AG08396 (cell line): Measurements from ENCODE around the gene TIPIN.
A peak's percentile ranks its signal among the peaks of the same experiment; 100 is the strongest.

Experiments
- DNase-seq: peaks from one replicate; pipeline ENCODE4 v3.0.0; 2012; ENCODE audit warnings: low spot score, mixed read lengths

Gene TIPIN

GRCh38 chr15:66298803-66299251, 57.7 kb downstream of the TIPIN start:
- no peak for DNase-seq

GRCh38 chr15:66296186-66296585, 60.3 kb downstream of the TIPIN start:
- no peak for DNase-seq

GRCh38 chr15:66294932-66295235, 61.6 kb downstream of the TIPIN start:
- peak; percentile 44 for DNase-seq

GRCh38 chr15:66294157-66294931, 62.1 kb downstream of the TIPIN start:
- peak; percentile 75 for DNase-seq

GRCh38 chr15:66293419-66294156, 62.9 kb downstream of the TIPIN start, which contains the start of gene DIS3L:
DIS3L (plus strand) TSS chr15:66293568; CDS start chr15:66293597, 29 bp downstream.
- DNase-seq = peak; percentile 81

GRCh38 chr15:66292571-66293418, 63.7 kb downstream of the TIPIN start:
- no peak for DNase-seq

GRCh38 chr15:66291816-66292570, 64.5 kb downstream of the TIPIN start:
- DNase-seq = peak; percentile 22

- no peak for DNase-seq
These were observed 66.0 kb downstream of the TIPIN start for GRCh38 chr15:66290518-66290917.

GRCh38 chr15:66290007-66290406, 66.5 kb downstream of the TIPIN start:
- DNase-seq = no peak

GRCh38 chr15:66288551-66289185, 67.8 kb downstream of the TIPIN start:
- DNase-seq = peak; percentile 42

GRCh38 chr15:66288093-66288492, 68.4 kb downstream of the TIPIN start:
- DNase-seq = no peak

- DNase-seq = peak; percentile 23
These were observed 68.9 kb downstream of the TIPIN start for GRCh38 chr15:66287461-66288057.
